ENCODE data around the gene MICAL3. TPM values are rescaled to one million over a fixed set of nuclear protein-coding genes. Genes with fewer than 3 reads are reported as not detected.
"Not testable (repeated sequence)": the region's sequence is repeated elsewhere in the genome, so short reads cannot be mapped to it uniquely, and the experiment has no call there.

The MICAL3 gene
- total and polyA plus RNA-seq, 7 donors: 9.6 to 94.2 (median 35.0) TPM

- TF ChIP-seq EP300 (IDR thresholded peaks at IDR 0.05) (no peak), CTCF (IDR thresholded peaks at IDR 0.05) (no peak), POLR2A (IDR thresholded peaks at IDR 0.05) (no peak)
- no peak overlapping the region for H3K4me3 ChIP-seq
- no peaks in the 10 kb centered on the region for H3K27me3 ChIP-seq
- WGBS, 2 donors: 83 to 94% methylated on average over 8 of the region's 8 CpGs
- peak overlapping the region in 2 of 4 donors; percentile 25 to 50 for H3K27ac ChIP-seq
- DNase-seq: peak; percentile 32
- intact Hi-C loops (cut with DNase I): no loop called here
- H3K36me3 ChIP-seq: no peaks in the 10 kb centered on the region
- H3K9me3 ChIP-seq: no peaks in the 10 kb centered on the region
- H3K4me1 ChIP-seq: peaks cover 0 to 82% (median 67%) of the 10 kb centered on the region in 4 donors
Observed at GRCh38 chr22:17990942-17991341, 33.4 kb downstream of the MICAL3 start.

- Histone ChIP-seq H3K9me3 (no peaks in the 10 kb centered on the region), H3K36me3 (no peaks in the 10 kb centered on the region), H3K27me3 (no peaks in the 10 kb centered on the region), H3K4me1 (peaks cover 0 to 82% (median 70%) of the 10 kb centered on the region in 4 donors), H3K4me3 (no peak overlapping the region), H3K27ac (peak overlapping the region in 1 of 4 donors; percentile 50)
- TF ChIP-seq POLR2A (IDR thresholded peaks at IDR 0.05) (no peak), EP300 (IDR thresholded peaks at IDR 0.05) (no peak), POLR2AphosphoS5 (IDR thresholded peaks at IDR 0.05) (no peak), CTCF (IDR thresholded peaks at IDR 0.05) (no peak)
- intact Hi-C loops (cut with DNase I): no loop called here
- 87% methylated on average over 6 of the region's 6 CpGs for WGBS, 2 donors
- no peak for DNase-seq
Observed at GRCh38 chr22:17990147-17990546, 34.2 kb downstream of the MICAL3 start.

- peak overlapping the region in 3 of 4 donors; percentile 24 to 62 (median 50) for H3K27ac ChIP-seq
- WGBS, 2 donors: 87 to 91% methylated on average over 16 of the region's 16 CpGs
- H3K36me3 ChIP-seq: no peaks in the 10 kb centered on the region
- TF ChIP-seq POLR2AphosphoS5 (IDR thresholded peaks at IDR 0.05) (no peak), EP300 (IDR thresholded peaks at IDR 0.05) (no peak), POLR2A (IDR thresholded peaks at IDR 0.05) (no peak), CTCF (IDR thresholded peaks at IDR 0.05) (no peak)
- DNase-seq: no peak
- H3K4me3 ChIP-seq: no peak overlapping the region
- no peaks in the 10 kb centered on the region for H3K9me3 ChIP-seq
- intact Hi-C loops (cut with DNase I): no loop called here
- peaks cover 0 to 75% (median 58%) of the 10 kb centered on the region in 4 donors for H3K4me1 ChIP-seq
- no peaks in the 10 kb centered on the region for H3K27me3 ChIP-seq
Observed at GRCh38 chr22:17988800-17989513, 35.4 kb downstream of the MICAL3 start.

- TF ChIP-seq CTCF (IDR thresholded peaks at IDR 0.05): no peak
- TF ChIP-seq POLR2A (IDR thresholded peaks at IDR 0.05): no peak
- no peak for TF ChIP-seq POLR2AphosphoS5 (IDR thresholded peaks at IDR 0.05)
- TF ChIP-seq EP300 (IDR thresholded peaks at IDR 0.05): no peak
- Histone ChIP-seq H3K27ac (peak overlapping the region in 2 of 4 donors; percentile 19 to 31), H3K9me3 (no peaks in the 10 kb centered on the region), H3K4me1 (peaks cover 0 to 73% (median 47%) of the 10 kb centered on the region in 4 donors), H3K4me3 (no peak overlapping the region), H3K36me3 (no peaks in the 10 kb centered on the region), H3K27me3 (no peaks in the 10 kb centered on the region)
- intact Hi-C loops (cut with DNase I): no loop called here
- no peak for DNase-seq
- 87 to 93% methylated on average over 5 of the region's 5 CpGs for WGBS, 2 donors
Observed at GRCh38 chr22:17985606-17986005, 38.8 kb downstream of the MICAL3 start.

GRCh38 chr22:17985071-17985470 is 39.3 kb downstream of the MICAL3 start:
- WGBS, 2 donors: 66 to 71% methylated on average over 11 of the region's 11 CpGs
- Histone ChIP-seq H3K4me1 (peaks cover 0 to 73% (median 47%) of the 10 kb centered on the region in 4 donors), H3K27ac (peak overlapping the region in 2 of 4 donors; percentile 19 to 31)

More at GRCh38 chr22:17985071-17985470, 39.3 kb downstream of the MICAL3 start:
- DNase-seq; H3K4me3 ChIP-seq; H3K9me3 ChIP-seq; H3K27me3 ChIP-seq; intact Hi-C loops (cut with DNase I); H3K36me3 ChIP-seq: not testable (repeated sequence)
